MM.1S (cell line): ENCODE data around the gene SMAD3.

Source experiments
- DNase-seq: peaks from one replicate; pipeline ENCODE4 v3.0.0-alpha.2; 2015
- H2AFZ ChIP-seq: fragments of 300-600 bp; sonication (generic); 2 replicates; pipeline ENCODE4 v1.6.0; 2016; ENCODE audit warnings: antibody characterized with exemption, low read length
- H3F3A ChIP-seq: fragments of 300-600 bp; sonication (generic); 2 replicates; pipeline ENCODE4 v1.6.1; 2016; ENCODE audit warnings: mild to moderate bottlenecking, antibody characterized with exemption, low read length, moderate library complexity, mixed read lengths; ENCODE audit not compliant: insufficient read depth
- H3K27ac ChIP-seq: fragments of 300-600 bp; sonication (generic); 2 replicates; pipeline ENCODE4 v1.5.1; 2016; ENCODE audit warnings: mild to moderate bottlenecking, low read length
- H3K27me3 ChIP-seq: fragments of 300-600 bp; sonication (generic); replicated peaks from 2 replicates; pipeline ENCODE4 v1.6.0; 2016; ENCODE audit warnings: low read length; ENCODE audit not compliant: insufficient read depth
- H3K36me3 ChIP-seq: fragments of 300-600 bp; sonication (generic); replicated peaks from 2 replicates; pipeline ENCODE4 v1.6.1; 2016; ENCODE audit warnings: mild to moderate bottlenecking, low read length, mixed read lengths; ENCODE audit not compliant: insufficient read depth
- H3K4me1 ChIP-seq: fragments of 300-600 bp; sonication (generic); 2 replicates; pipeline ENCODE4 v1.6.1; 2016; ENCODE audit warnings: low read length, mixed read lengths
- H3K4me2 ChIP-seq: fragments of 300-600 bp; sonication (generic); 2 replicates; pipeline ENCODE4 v1.6.0; 2016; ENCODE audit warnings: low read depth, low read length
- H3K4me3 ChIP-seq: fragments of 300-600 bp; sonication (generic); 2 replicates; pipeline ENCODE4 v1.5.1; 2016; ENCODE audit warnings: low read length, mixed read lengths
- H3K79me2 ChIP-seq: fragments of 300-600 bp; sonication (generic); 2 replicates; pipeline ENCODE4 v1.6.1; 2016; ENCODE audit warnings: mixed run types, low read length, mixed read lengths
- H3K9ac ChIP-seq: fragments of 300-600 bp; sonication (generic); 2 replicates; pipeline ENCODE4 v1.6.1; 2016; ENCODE audit warnings: low read length, mixed read lengths
- H3K9me2 ChIP-seq: fragments of 300-600 bp; sonication (generic); replicated peaks from 2 replicates; pipeline ENCODE4 v1.6.1; 2016; ENCODE audit warnings: mild to moderate bottlenecking, low read length, mixed read lengths; ENCODE audit not compliant: insufficient read depth
- H3K9me3 ChIP-seq: fragments of 300-600 bp; sonication (generic); replicated peaks from 2 replicates; pipeline ENCODE4 v1.6.1; 2016; ENCODE audit warnings: mild to moderate bottlenecking, low read length, mixed read lengths; ENCODE audit not compliant: insufficient read depth
- H4K20me1 ChIP-seq: fragments of 300-600 bp; sonication (generic); 2 replicates; pipeline ENCODE4 v1.6.1; 2016; ENCODE audit warnings: mild to moderate bottlenecking, low read length, moderate library complexity, mixed read lengths; ENCODE audit not compliant: insufficient read depth
- EZH2 ChIP-seq: fragments of 300-600 bp; sonication (generic); optimal IDR thresholded peaks from 2 replicates; pipeline ENCODE3; 2017; ENCODE audit warnings: low read depth, mild to moderate bottlenecking, antibody characterized with exemption, low read length, mixed read lengths
- EZH2phosphoT487 ChIP-seq: fragments of 300-600 bp; sonication (generic); IDR thresholded peaks from 2 replicates; pipeline ENCODE4 v1.6.1; 2018; ENCODE audit warnings: antibody characterized with exemption, low read length
- TF ChIP-seq, protein P1 (sequence below): fragments of 300-600 bp; sonication (generic); IDR thresholded peaks from 2 replicates; pipeline ENCODE4 v1.5.1; 2016; ENCODE audit warnings: antibody characterized with exemption, low read length, mixed read lengths

Gene SMAD3

DNA sequence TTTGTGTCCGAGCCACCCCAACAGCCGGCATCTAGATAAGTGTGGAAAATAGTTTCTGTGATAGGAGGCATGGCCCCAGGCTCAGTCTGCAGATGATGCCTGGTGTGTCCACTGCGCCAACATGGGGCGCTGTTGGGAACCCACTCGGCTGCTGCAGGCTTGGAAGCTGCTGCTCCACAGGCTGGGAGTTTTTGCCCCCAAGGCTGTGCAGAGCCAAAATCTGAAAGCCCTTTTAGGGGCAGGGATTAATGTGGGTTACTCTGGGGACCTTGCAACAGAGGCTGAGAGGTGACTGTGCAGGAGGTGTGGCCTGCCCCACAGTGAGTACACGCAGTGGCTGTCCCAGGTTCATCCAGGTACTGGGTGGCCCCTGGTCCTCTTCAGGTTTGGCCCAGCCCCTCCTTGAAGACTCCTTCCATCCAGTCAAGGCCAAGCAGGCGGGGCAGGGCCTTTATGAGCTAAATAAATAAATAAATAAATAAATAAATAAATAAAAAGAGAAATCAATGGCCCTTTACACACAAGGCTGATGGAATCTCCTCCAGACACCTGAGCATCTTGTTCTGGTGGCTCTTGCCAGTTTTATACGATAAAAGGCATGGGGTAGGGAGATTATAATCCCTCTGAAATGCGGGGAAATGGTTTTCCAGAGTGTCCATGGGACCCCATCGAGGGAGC lies 115.3 kb downstream of the SMAD3 start:
- TF ChIP-seq EZH2phosphoT487 = no peak
- no peak for TF ChIP-seq EZH2
- H3K9ac ChIP-seq = no peak overlapping the region
- DNase-seq = no peak
- no peaks in the 10 kb centered on the region for H3K27me3 ChIP-seq
- no peaks in the 10 kb centered on the region for H4K20me1 ChIP-seq
- no peak overlapping the region for H3K4me2 ChIP-seq
- no peaks in the 10 kb centered on the region for H3K4me1 ChIP-seq
- no peak overlapping the region for H3K4me3 ChIP-seq
- H3K27ac ChIP-seq = no peak overlapping the region
- H3K9me2 ChIP-seq = no peaks in the 10 kb centered on the region
- H2AFZ ChIP-seq = no peak overlapping the region
- H3K9me3 ChIP-seq = no peaks in the 10 kb centered on the region
- no peaks in the 10 kb centered on the region for H3K36me3 ChIP-seq
- no peaks in the 10 kb centered on the region for H3F3A ChIP-seq
- no peaks in the 10 kb centered on the region for H3K79me2 ChIP-seq

DNA sequence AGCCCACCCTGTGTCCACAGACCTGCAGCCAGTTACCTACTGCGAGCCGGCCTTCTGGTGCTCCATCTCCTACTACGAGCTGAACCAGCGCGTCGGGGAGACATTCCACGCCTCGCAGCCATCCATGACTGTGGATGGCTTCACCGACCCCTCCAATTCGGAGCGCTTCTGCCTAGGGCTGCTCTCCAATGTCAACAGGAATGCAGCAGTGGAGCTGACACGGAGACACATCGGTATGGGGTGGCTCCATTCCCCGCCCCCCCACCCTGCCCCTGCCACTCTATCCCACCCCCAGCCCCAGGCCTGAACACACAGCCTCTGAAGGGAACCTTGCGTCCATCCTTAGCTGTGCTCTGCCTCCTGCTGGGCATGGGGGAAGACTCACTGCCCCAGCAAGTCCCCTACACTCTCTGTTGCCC lies 115.8 kb downstream of the SMAD3 start:
- Histone ChIP-seq H3K9ac (no peak overlapping the region), H3K4me3 (no peak overlapping the region), H3K27me3 (no peaks in the 10 kb centered on the region), H3K4me2 (no peak overlapping the region), H4K20me1 (no peaks in the 10 kb centered on the region), H3K9me2 (no peaks in the 10 kb centered on the region), H3K9me3 (no peaks in the 10 kb centered on the region), H3K4me1 (no peaks in the 10 kb centered on the region), H3F3A (no peaks in the 10 kb centered on the region), H3K27ac (no peak overlapping the region), H3K79me2 (no peaks in the 10 kb centered on the region), H3K36me3 (no peaks in the 10 kb centered on the region), H2AFZ (no peak overlapping the region)
- DNase-seq = no peak
- TF ChIP-seq, protein P1, sequence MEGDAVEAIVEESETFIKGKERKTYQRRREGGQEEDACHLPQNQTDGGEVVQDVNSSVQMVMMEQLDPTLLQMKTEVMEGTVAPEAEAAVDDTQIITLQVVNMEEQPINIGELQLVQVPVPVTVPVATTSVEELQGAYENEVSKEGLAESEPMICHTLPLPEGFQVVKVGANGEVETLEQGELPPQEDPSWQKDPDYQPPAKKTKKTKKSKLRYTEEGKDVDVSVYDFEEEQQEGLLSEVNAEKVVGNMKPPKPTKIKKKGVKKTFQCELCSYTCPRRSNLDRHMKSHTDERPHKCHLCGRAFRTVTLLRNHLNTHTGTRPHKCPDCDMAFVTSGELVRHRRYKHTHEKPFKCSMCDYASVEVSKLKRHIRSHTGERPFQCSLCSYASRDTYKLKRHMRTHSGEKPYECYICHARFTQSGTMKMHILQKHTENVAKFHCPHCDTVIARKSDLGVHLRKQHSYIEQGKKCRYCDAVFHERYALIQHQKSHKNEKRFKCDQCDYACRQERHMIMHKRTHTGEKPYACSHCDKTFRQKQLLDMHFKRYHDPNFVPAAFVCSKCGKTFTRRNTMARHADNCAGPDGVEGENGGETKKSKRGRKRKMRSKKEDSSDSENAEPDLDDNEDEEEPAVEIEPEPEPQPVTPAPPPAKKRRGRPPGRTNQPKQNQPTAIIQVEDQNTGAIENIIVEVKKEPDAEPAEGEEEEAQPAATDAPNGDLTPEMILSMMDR = 0 out of 2 replicates have a peak, but pooled peaks have one; percentile 7
- TF ChIP-seq EZH2phosphoT487 = no peak
- no peak for TF ChIP-seq EZH2

DNA sequence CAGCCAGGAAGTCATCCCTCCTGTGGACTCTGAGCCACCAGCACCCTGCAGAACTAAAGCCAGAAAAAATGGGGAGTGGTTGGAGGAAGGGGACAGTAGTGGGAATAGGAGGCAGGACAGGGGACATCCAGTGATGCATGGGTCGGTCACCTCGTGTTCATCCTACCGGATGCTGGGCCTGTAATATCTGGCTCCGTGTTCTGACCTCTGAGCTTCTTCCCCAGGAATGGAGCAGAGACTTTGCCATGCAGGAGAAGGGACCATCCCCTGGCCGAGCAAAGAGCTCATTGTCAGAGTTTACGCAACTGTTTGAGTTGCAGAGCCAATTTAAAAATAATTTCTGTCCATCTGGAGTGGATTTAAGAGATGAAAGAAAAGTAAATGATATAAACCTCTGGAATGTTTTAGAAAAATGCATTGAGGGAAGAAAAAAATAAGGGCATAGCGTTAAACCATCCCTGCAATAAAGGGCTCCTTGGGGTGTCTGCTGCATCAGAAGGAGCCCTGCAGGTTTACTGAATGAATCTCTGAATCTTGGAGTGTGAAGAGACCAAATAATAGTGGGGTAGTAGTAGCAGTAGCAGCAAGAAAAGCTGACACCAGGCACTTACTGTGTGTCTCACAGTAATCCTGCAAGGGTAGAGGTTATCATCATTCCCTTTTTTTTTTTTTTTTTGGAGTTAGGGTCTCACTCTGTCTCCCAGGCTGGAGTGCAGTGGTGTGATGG lies 118.2 kb downstream of the SMAD3 start:
- H3K27ac ChIP-seq = no peak overlapping the region
- H3K4me1 ChIP-seq = no peaks in the 10 kb centered on the region
- no peaks in the 10 kb centered on the region for H3K9me2 ChIP-seq
- no peaks in the 10 kb centered on the region for H4K20me1 ChIP-seq
- TF ChIP-seq EZH2 (no peak), EZH2phosphoT487 (no peak)
- TF ChIP-seq, protein P1 = no peak
- H2AFZ ChIP-seq = no peak overlapping the region
- no peaks in the 10 kb centered on the region for H3K79me2 ChIP-seq
- no peak overlapping the region for H3K4me2 ChIP-seq
- H3F3A ChIP-seq = no peaks in the 10 kb centered on the region
- no peaks in the 10 kb centered on the region for H3K36me3 ChIP-seq
- no peak overlapping the region for H3K4me3 ChIP-seq
- no peaks in the 10 kb centered on the region for H3K27me3 ChIP-seq
- H3K9me3 ChIP-seq = no peaks in the 10 kb centered on the region
- DNase-seq = no peak
- no peak overlapping the region for H3K9ac ChIP-seq
